Mesendoderm (in vitro differentiated cells): ENCODE data around the gene SH3GL3.

Experiments used
- DNase-seq: peaks from one replicate; pipeline ENCODE4 v3.0.0; 2013
- H2AK5ac ChIP-seq: 2 replicates; pipeline ENCODE4 v1.6.1; 2013; ENCODE audit warnings: low read length, inconsistent platforms
- H2BK120ac ChIP-seq: 2 replicates; pipeline ENCODE4 v1.6.1; 2013; ENCODE audit warnings: low read depth, mild to moderate bottlenecking, low read length, moderate library complexity, mixed read lengths
- H2BK15ac ChIP-seq: replicated peaks from 2 replicates; pipeline ENCODE4 v1.6.1; 2013; ENCODE audit warnings: low read depth, mild to moderate bottlenecking, moderate library complexity
- H2BK5ac ChIP-seq: 2 replicates; pipeline ENCODE4 v1.6.1; 2013; ENCODE audit warnings: low read length, inconsistent platforms
- H3K18ac ChIP-seq: 2 replicates; pipeline ENCODE4 v1.6.1; 2013; ENCODE audit warnings: mild to moderate bottlenecking, low read length, mixed read lengths
- H3K23ac ChIP-seq: one replicate; pipeline ENCODE4 v1.6.1; 2013; ENCODE audit warnings: low read length
- H3K27ac ChIP-seq: 2 replicates; pipeline ENCODE4 v1.5.1; 2013; ENCODE audit warnings: low read depth, mild to moderate bottlenecking, inconsistent platforms, low read length, moderate library complexity
- H3K27me3 ChIP-seq: 2 replicates; pipeline ENCODE4 v1.6.1; 2013; ENCODE audit warnings: low read length, control low read depth, mild to moderate bottlenecking, inconsistent platforms; ENCODE audit not compliant: insufficient read depth, poor library complexity
- H3K36me3 ChIP-seq: 2 replicates; pipeline ENCODE4 v1.6.1; 2013; ENCODE audit warnings: low read length, inconsistent platforms; ENCODE audit not compliant: control insufficient read depth, insufficient read depth
- H3K4ac ChIP-seq: one replicate; pipeline ENCODE4 v1.6.1; 2013; ENCODE audit warnings: low read depth, mild to moderate bottlenecking, low read length, moderate library complexity
- H3K4me1 ChIP-seq: 2 replicates; pipeline ENCODE4 v1.6.1; 2013; ENCODE audit warnings: low read depth, low read length, inconsistent platforms; ENCODE audit not compliant: control insufficient read depth
- H3K4me2 ChIP-seq: 2 replicates; pipeline ENCODE4 v1.6.1; 2013; ENCODE audit warnings: low read length
- H3K4me3 ChIP-seq: 2 replicates; pipeline ENCODE4 v1.5.1; 2013; ENCODE audit warnings: mild to moderate bottlenecking, low read length
- H3K56ac ChIP-seq: one replicate; pipeline ENCODE4 v1.6.1; 2013; ENCODE audit warnings: low read length
- H3K79me1 ChIP-seq: 2 replicates; pipeline ENCODE4 v1.6.1; 2013; ENCODE audit warnings: low read length, inconsistent platforms
- H3K79me2 ChIP-seq: 2 replicates; pipeline ENCODE4 v1.6.1; 2013; ENCODE audit warnings: mild to moderate bottlenecking, low read length; ENCODE audit not compliant: control insufficient read depth, insufficient read depth
- H3K9ac ChIP-seq: 2 replicates; pipeline ENCODE4 v1.6.1; 2013; ENCODE audit warnings: low read length, inconsistent platforms
- H4K5ac ChIP-seq: one replicate; pipeline ENCODE4 v1.6.1; 2013; ENCODE audit warnings: low read length
- H4K8ac ChIP-seq: one replicate; pipeline ENCODE4 v1.6.1; 2013; ENCODE audit warnings: low read depth, mild to moderate bottlenecking, control low read depth, low read length, moderate library complexity
- WGBS: extraction: QIAGEN DNeasy Blood & Tissue Kit; methylation state at CpG from one replicate; pipeline ENCODE4 v1.1.7; 2013; ENCODE audit warnings: low lambda C conversion rate, missing lambda C conversion rate; ENCODE audit not compliant: insufficient coverage; ENCODE audit errors: extremely low coverage; 5-methylcytosine and 5-hydroxymethylcytosine counted together

The SH3GL3 gene

GRCh38 chr15:83652626-83653204 is 205.6 kb downstream of the SH3GL3 start:
- Histone ChIP-seq H3K9ac (no peak overlapping the region), H3K18ac (no peak overlapping the region)

GRCh38 chr15:83653288-83653638 is 206.1 kb downstream of the SH3GL3 start:
- H3K27ac ChIP-seq: no peak overlapping the region
- no peak overlapping the region for H3K4ac ChIP-seq
- H2AK5ac ChIP-seq: no peak overlapping the region
- WGBS: no CpG with 5 or more reads among the region's 18 CpGs
- H3K4me1 ChIP-seq: peaks cover 2% of the 10 kb centered on the region
- DNase-seq: no peak
- H4K8ac ChIP-seq: no peak overlapping the region
- peak overlapping the region; percentile 56 for H3K56ac ChIP-seq
- no peak overlapping the region for H3K23ac ChIP-seq
- no peaks in the 10 kb centered on the region for H3K36me3 ChIP-seq
- H3K18ac ChIP-seq: no peak overlapping the region
- no peaks in the 10 kb centered on the region for H3K79me1 ChIP-seq
- no peak overlapping the region for H2BK5ac ChIP-seq
- H3K79me2 ChIP-seq: no peaks in the 10 kb centered on the region
- H3K4me3 ChIP-seq: no peak overlapping the region
- no peak overlapping the region for H4K5ac ChIP-seq
- H3K27me3 ChIP-seq: peaks cover 4% of the 10 kb centered on the region
- H2BK120ac ChIP-seq: no peak overlapping the region
- peak overlapping the region; percentile 1 for H3K9ac ChIP-seq
- peak overlapping the region; percentile 6 for H3K4me2 ChIP-seq
- no peak overlapping the region for H2BK15ac ChIP-seq

More at GRCh38 chr15:83652626-83653204, 205.6 kb downstream of the SH3GL3 start:
- Histone ChIP-seq H3K36me3 (no peaks in the 10 kb centered on the region), H2BK5ac (no peak overlapping the region), H2BK15ac (no peak overlapping the region), H2AK5ac (no peak overlapping the region), H4K8ac (no peak overlapping the region), H3K23ac (no peak overlapping the region), H3K79me1 (no peaks in the 10 kb centered on the region), H3K4me3 (no peak overlapping the region), H4K5ac (no peak overlapping the region), H3K27me3 (peaks cover 4% of the 10 kb centered on the region), H3K79me2 (no peaks in the 10 kb centered on the region), H3K4ac (no peak overlapping the region), H2BK120ac (no peak overlapping the region), H3K4me2 (no peak overlapping the region), H3K4me1 (peaks cover 2% of the 10 kb centered on the region), H3K56ac (no peak overlapping the region), H3K27ac (no peak overlapping the region)
- DNase-seq: no peak
- no CpG with 5 or more reads among the region's 5 CpGs for WGBS

GRCh38 chr15:83653639-83654378 is 206.7 kb downstream of the SH3GL3 start, which contains the start of gene ADAMTSL3:
Gene ADAMTSL3 (plus strand): TSS chr15:83654123. CDS start chr15:83655762, 1,639 bp downstream.
- Histone ChIP-seq H3K9ac (peak within 1 kb of the TSS; percentile 54), H2AK5ac (no peak within 1 kb of the TSS), H3K79me2 (no peaks in the 10 kb centered on the region), H3K36me3 (no peaks in the 10 kb centered on the region), H3K56ac (peak within 1 kb of the TSS; percentile 77), H3K4me3 (no peak within 1 kb of the TSS), H3K4ac (no peak within 1 kb of the TSS), H2BK15ac (no peak within 1 kb of the TSS), H3K27me3 (peaks cover 4% of the 10 kb centered on the region), H3K4me1 (peaks cover 2% of the 10 kb centered on the region), H3K79me1 (no peaks in the 10 kb centered on the region), H2BK5ac (no peak within 1 kb of the TSS), H2BK120ac (no peak within 1 kb of the TSS), H4K5ac (no peak within 1 kb of the TSS), H3K23ac (no peak within 1 kb of the TSS), H3K27ac (no peak within 1 kb of the TSS), H4K8ac (no peak within 1 kb of the TSS), H3K4me2 (peak within 1 kb of the TSS; percentile 36), H3K18ac (no peak within 1 kb of the TSS)
- WGBS: no CpG with 5 or more reads among the region's 105 CpGs
- DNase-seq: peak; percentile 84

- peak overlapping the region; percentile 77 for H3K56ac ChIP-seq
- H3K9ac ChIP-seq: peak overlapping the region; percentile 54
- H3K18ac ChIP-seq: no peak overlapping the region
- no peak overlapping the region for H2BK5ac ChIP-seq
- peaks cover 4% of the 10 kb centered on the region for H3K27me3 ChIP-seq
- H2BK120ac ChIP-seq: no peak overlapping the region
- no CpG with 5 or more reads among the region's 67 CpGs for WGBS
- H3K4me1 ChIP-seq: peaks cover 2% of the 10 kb centered on the region
- DNase-seq: peak; percentile 82
- H4K5ac ChIP-seq: no peak overlapping the region
- H3K4ac ChIP-seq: no peak overlapping the region
- peak overlapping the region; percentile 5 for H3K4me2 ChIP-seq
- H3K36me3 ChIP-seq: no peaks in the 10 kb centered on the region
- no peaks in the 10 kb centered on the region for H3K79me1 ChIP-seq
- H3K27ac ChIP-seq: no peak overlapping the region
- H3K79me2 ChIP-seq: no peaks in the 10 kb centered on the region
- H3K4me3 ChIP-seq: no peak overlapping the region
- H4K8ac ChIP-seq: no peak overlapping the region
- no peak overlapping the region for H3K23ac ChIP-seq
- H2AK5ac ChIP-seq: no peak overlapping the region
- no peak overlapping the region for H2BK15ac ChIP-seq
Observed at GRCh38 chr15:83654379-83655236, 207.5 kb downstream of the SH3GL3 start.

GRCh38 chr15:83655237-83655616 is 208.1 kb downstream of the SH3GL3 start:
- Histone ChIP-seq H2BK15ac (no peak overlapping the region), H3K79me2 (no peaks in the 10 kb centered on the region), H2AK5ac (no peak overlapping the region), H3K36me3 (no peaks in the 10 kb centered on the region), H2BK120ac (no peak overlapping the region), H3K4me2 (no peak overlapping the region), H2BK5ac (no peak overlapping the region), H3K27me3 (peaks cover 4% of the 10 kb centered on the region), H4K8ac (no peak overlapping the region), H3K79me1 (no peaks in the 10 kb centered on the region), H3K23ac (no peak overlapping the region), H3K4me3 (no peak overlapping the region), H3K4me1 (peaks cover 2% of the 10 kb centered on the region), H3K27ac (no peak overlapping the region), H3K9ac (no peak overlapping the region), H3K18ac (no peak overlapping the region), H3K4ac (no peak overlapping the region), H4K5ac (no peak overlapping the region), H3K56ac (no peak overlapping the region)
- DNase-seq: no peak
- WGBS: no CpG with 5 or more reads among the region's 8 CpGs
